ENCODE results near the gene KRTAP19-1. TPM values are rescaled to one million over a fixed set of nuclear protein-coding genes. Genes with fewer than 3 reads are reported as not detected.
"Not testable (repeated sequence)": the region's sequence is repeated elsewhere in the genome, so short reads cannot be mapped to it uniquely, and the experiment has no call there.

KRTAP19-1 gene
- total RNA-seq, 1 experiment from 2014 or later = not detected

GRCh38 chr21:30505621-30506205 is 25.5 kb upstream of the KRTAP19-1 start:
- H3K23ac ChIP-seq (ENCODE audit: insufficient read length, low read depth, low read length); H3K27me3 ChIP-seq (ENCODE audit: insufficient read depth, low read length); H4K20me1 ChIP-seq (ENCODE audit: control insufficient read depth, insufficient read depth, insufficient read length); H3K14ac ChIP-seq (ENCODE audit: insufficient read depth, low read length); H4K8ac ChIP-seq (replicated peaks; ENCODE audit: insufficient read length, low read depth, low read length); H2AFZ ChIP-seq (ENCODE audit: low read length); H2BK12ac ChIP-seq (ENCODE audit: insufficient read length, low read depth, low read length); H3K23me2 ChIP-seq (ENCODE audit: insufficient read length, low read depth, low read length, poor library complexity, severe bottlenecking); H3K4me2 ChIP-seq (ENCODE audit: insufficient read depth, insufficient read length, low read length); H3K9me3 ChIP-seq (ENCODE audit: control insufficient read depth, low read depth, low read length); H3K4me1 Mint-ChIP-seq; H3K4ac ChIP-seq (ENCODE audit: low read depth, low read length); H3K4me1 ChIP-seq (ENCODE audit: insufficient read depth, low read length); H4K91ac ChIP-seq (ENCODE audit: insufficient read length, low read depth, low read length); H3K4me3 Mint-ChIP-seq; H3K79me2 ChIP-seq (ENCODE audit: insufficient read depth, low read length); H3K9ac ChIP-seq (ENCODE audit: extremely low read depth, insufficient read length, low read length); H2AK5ac ChIP-seq (ENCODE audit: insufficient read length, low read length); H3K27ac Mint-ChIP-seq; H3T11ph ChIP-seq (ENCODE audit: low read length); H3K27ac ChIP-seq (ENCODE audit: insufficient read length, low read depth, low read length); H3K79me1 ChIP-seq (ENCODE audit: insufficient read depth, low read depth, low read length, poor library complexity, severe bottlenecking); DNase-seq; H3K36me3 Mint-ChIP-seq (ENCODE audit: insufficient read depth in 1 of 3, low read depth in 3 of 3); H3K56ac ChIP-seq (ENCODE audit: insufficient read length, low read depth, low read length); H2BK15ac ChIP-seq (ENCODE audit: low read depth, low read length); H3K27me3 Mint-ChIP-seq (ENCODE audit: low read depth); H4K5ac ChIP-seq (ENCODE audit: insufficient read length, low read depth, low read length); H2BK120ac ChIP-seq (ENCODE audit: low read depth, low read length, poor library complexity, severe bottlenecking); H3K18ac ChIP-seq (ENCODE audit: insufficient read length, low read depth, low read length); H2BK20ac ChIP-seq (ENCODE audit: low read depth, low read length, poor library complexity, severe bottlenecking); H2BK5ac ChIP-seq (ENCODE audit: insufficient read length, low read length): not testable (repeated sequence)
- WGBS (ENCODE audit: extremely low coverage, insufficient read length, low lambda C conversion rate) = no CpG with 5 or more reads among the region's 4 CpGs
- TF ChIP-seq CTCF (conservative IDR thresholded peaks at IDR 0.05) = peak; percentile 66
- H3K9me3 Mint-ChIP-seq = peaks cover 0 to 12% of the 10 kb centered on the region in 2 experiments; a peak in 1 of 5 replicates

Measured in H9 (cell line).